ENCODE measurements around the gene CHD3. TPM values are rescaled to one million over a fixed set of nuclear protein-coding genes. Genes with fewer than 3 reads are reported as not detected.
A peak's percentile ranks its signal among the peaks of the same experiment; 100 is the strongest.

CHD3 gene
- total and polyA plus RNA-seq, 2 experiments from 2014 or later, result 41.2 to 75.3 TPM

DNA sequence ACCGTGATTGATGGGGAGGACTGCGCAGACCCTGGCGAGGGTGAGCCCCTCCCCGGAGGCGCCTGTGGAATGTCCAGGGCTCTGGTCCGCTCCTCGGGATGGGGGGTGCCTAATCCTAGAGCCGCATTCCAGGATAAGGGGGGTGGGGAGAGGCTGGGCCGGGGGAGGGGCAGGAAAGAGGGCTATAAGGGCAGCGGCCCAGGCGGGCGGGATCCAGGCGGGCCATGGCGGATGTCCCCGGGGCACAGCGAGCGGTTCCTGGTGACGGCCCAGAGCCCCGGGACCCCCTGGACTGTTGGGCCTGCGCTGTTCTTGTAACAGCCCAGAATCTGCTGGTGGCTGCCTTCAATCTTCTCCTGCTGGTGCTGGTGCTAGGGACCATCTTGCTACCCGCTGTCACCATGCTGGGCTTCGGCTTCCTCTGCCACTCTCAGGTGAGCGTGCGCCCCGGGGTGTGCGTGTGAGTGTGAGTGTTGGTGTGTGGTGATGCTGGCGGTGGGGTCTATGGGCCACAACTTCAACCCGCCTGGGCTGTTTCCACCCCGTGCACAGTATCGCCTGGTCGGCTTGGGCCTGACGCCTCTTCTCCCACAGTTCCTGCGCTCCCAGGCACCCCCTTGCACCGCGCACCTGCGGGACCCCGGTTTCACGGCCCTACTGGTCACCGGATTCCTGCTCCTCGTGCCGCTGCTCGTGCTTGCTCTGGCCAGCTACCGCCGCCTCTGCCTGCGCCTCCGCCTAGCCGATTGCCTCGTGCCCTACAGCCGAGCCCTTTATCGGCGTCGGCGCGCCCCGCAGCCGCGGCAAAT is 33.5 kb upstream of the CHD3 start, which contains the start of gene TMEM88:
Gene TMEM88 (plus strand): TSS at position 216 of the 809 bp plus-strand sequence. CDS start 9 bp downstream, at position 225.
- Histone ChIP-seq H3K9me3 (ENCODE audit: low read depth) (no peaks in the 10 kb centered on the region), H3K4me1 (ENCODE audit: insufficient read depth) (peaks cover 34% of the 10 kb centered on the region), H3K36me3 (replicated peaks; ENCODE audit: insufficient read depth, low read depth) (no peaks in the 10 kb centered on the region), H3K79me2 (peaks cover 43% of the 10 kb centered on the region), H3K9me2 (replicated peaks; ENCODE audit: insufficient read depth) (no peaks in the 10 kb centered on the region), H3K4me2 (peak within 1 kb of the TSS; percentile 93), H3K27ac (peak within 1 kb of the TSS; percentile 91), H4K20me1 (ENCODE audit: insufficient read depth, poor library complexity, severe bottlenecking) (peaks cover 31% of the 10 kb centered on the region), H3K4me3 (no peak within 1 kb of the TSS), H2AFZ (no peak within 1 kb of the TSS), H3K27me3 (no peaks in the 10 kb centered on the region)
- peak; percentile 46 for DNase-seq (ENCODE audit: low spot score)
- WGBS (ENCODE audit: low lambda C conversion rate, missing lambda C conversion rate), result 45% methylated on average over 48 of the region's 57 CpGs
- TF ChIP-seq EZH2 (IDR thresholded peaks at IDR 0.05; ENCODE audit: borderline replicate concordance) (no peak), EZH2phosphoT487 (IDR thresholded peaks at IDR 0.05; ENCODE audit: low read depth, severe bottlenecking, unreplicated experiment) (no peak), CTCF (IDR thresholded peaks at IDR 0.05; ENCODE audit: poor library complexity) (no peak)

DNA sequence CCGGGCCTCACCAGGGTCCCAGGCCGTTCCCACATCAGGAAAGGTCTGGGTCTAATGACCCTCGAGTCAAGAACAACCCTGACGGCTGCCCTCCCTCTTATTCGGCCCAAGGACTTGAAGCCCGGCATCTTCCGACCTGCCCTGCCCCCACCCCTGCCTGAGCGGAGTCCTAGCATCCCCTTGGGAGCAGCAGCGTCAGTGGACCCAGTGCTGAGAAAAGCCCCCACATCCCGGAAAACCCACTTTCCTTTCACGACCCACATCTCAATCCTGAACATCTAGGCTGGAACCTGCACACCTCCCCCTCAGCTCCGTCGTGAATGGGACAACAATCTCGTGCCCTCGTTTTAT is 33.0 kb upstream of the CHD3 start:
- no peak for DNase-seq (ENCODE audit: low spot score)
- Histone ChIP-seq H3K79me2 (peaks cover 40% of the 10 kb centered on the region), H4K20me1 (ENCODE audit: insufficient read depth, poor library complexity, severe bottlenecking) (peaks cover 25% of the 10 kb centered on the region), H3K27me3 (no peaks in the 10 kb centered on the region), H3K9me2 (replicated peaks; ENCODE audit: insufficient read depth) (no peaks in the 10 kb centered on the region), H3K9me3 (ENCODE audit: low read depth) (no peaks in the 10 kb centered on the region), H3K4me3 (no peak overlapping the region), H3K4me1 (ENCODE audit: insufficient read depth) (peaks cover 34% of the 10 kb centered on the region), H2AFZ (no peak overlapping the region), H3K27ac (peak overlapping the region; percentile 91), H3K36me3 (replicated peaks; ENCODE audit: insufficient read depth, low read depth) (no peaks in the 10 kb centered on the region), H3K4me2 (peak overlapping the region; percentile 93)
- TF ChIP-seq CTCF (IDR thresholded peaks at IDR 0.05; ENCODE audit: poor library complexity) (no peak), EZH2 (IDR thresholded peaks at IDR 0.05; ENCODE audit: borderline replicate concordance) (no peak), EZH2phosphoT487 (IDR thresholded peaks at IDR 0.05; ENCODE audit: low read depth, severe bottlenecking, unreplicated experiment) (no peak)
- 22% methylated on average over 15 of the region's 15 CpGs for WGBS (ENCODE audit: low lambda C conversion rate, missing lambda C conversion rate)

DNA sequence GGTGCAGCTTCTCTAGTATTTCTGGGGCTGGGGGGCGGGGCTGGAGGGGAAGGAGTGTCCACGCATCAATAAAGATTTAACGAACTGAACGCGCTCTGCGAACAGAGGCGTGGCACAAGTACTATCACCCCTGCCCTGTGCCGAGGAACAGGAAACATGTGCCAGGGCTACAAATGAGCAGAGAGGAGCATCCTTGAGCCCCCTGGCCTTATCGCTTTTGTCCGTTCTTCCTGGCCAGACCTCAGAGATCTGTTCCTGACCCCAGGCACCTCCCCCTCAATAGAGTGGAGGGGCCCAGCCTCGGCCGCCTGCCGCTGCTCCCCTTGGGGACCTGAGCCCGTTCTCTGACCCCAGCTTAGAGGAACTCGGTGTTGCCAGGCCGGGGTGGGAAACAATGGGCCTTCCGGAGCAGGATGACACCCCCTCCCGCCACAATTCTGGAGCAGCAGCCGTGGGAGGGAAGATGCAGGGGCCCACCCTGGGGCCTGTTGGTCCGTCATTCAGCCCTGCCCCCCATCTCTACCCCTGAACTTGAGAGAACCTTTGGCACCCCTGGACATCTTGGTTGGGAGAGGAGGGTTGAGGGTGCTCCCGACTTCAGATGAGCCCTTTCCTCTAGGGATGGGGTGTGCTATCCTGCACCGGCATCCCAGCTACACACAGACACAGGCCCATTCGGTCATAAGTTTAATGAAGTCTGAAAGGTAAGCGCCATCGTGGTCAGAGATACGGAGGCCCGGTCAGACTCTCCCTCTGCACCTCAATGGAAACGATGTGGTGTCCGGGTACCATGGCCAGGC is 32.4 kb upstream of the CHD3 start:
- Histone ChIP-seq H4K20me1 (ENCODE audit: insufficient read depth, poor library complexity, severe bottlenecking) (peaks cover 20% of the 10 kb centered on the region), H3K36me3 (replicated peaks; ENCODE audit: insufficient read depth, low read depth) (no peaks in the 10 kb centered on the region), H3K27me3 (no peaks in the 10 kb centered on the region), H3K27ac (peak overlapping the region; percentile 91), H3K4me1 (ENCODE audit: insufficient read depth) (peaks cover 34% of the 10 kb centered on the region), H2AFZ (no peak overlapping the region), H3K9me3 (ENCODE audit: low read depth) (no peaks in the 10 kb centered on the region), H3K9me2 (replicated peaks; ENCODE audit: insufficient read depth) (no peaks in the 10 kb centered on the region), H3K4me3 (peak overlapping the region; percentile 42), H3K4me2 (peak overlapping the region; percentile 93), H3K79me2 (peaks cover 44% of the 10 kb centered on the region)
- 17% methylated on average over 29 of the region's 29 CpGs for WGBS (ENCODE audit: low lambda C conversion rate, missing lambda C conversion rate)
- no peak for TF ChIP-seq CTCF (IDR thresholded peaks at IDR 0.05; ENCODE audit: poor library complexity)
- no peak for TF ChIP-seq EZH2phosphoT487 (IDR thresholded peaks at IDR 0.05; ENCODE audit: low read depth, severe bottlenecking, unreplicated experiment)
- TF ChIP-seq EZH2 (IDR thresholded peaks at IDR 0.05; ENCODE audit: borderline replicate concordance), result no peak
- DNase-seq (ENCODE audit: low spot score), result peak; percentile 65

All from hepatocyte (in vitro differentiated cells).